Endothelial cell (in vitro differentiated cells): ENCODE data around the gene MYOG. TPM values are rescaled to one million over a fixed set of nuclear protein-coding genes. Genes with fewer than 3 reads are reported as not detected.
A peak's percentile ranks its signal among the peaks of the same experiment; 100 is the strongest.

ENCODE experiments used
- DNase-seq: peaks from one replicate; pipeline ENCODE4 v3.0.0; 2021; ENCODE audit warnings: low spot score
- H3K27ac Mint-ChIP-seq: one replicate; pipeline ENCODE4 v1.8.0; 2021; ENCODE audit warnings: mixed read lengths, inconsistent platforms; ENCODE audit not compliant: unreplicated experiment
- H3K27me3 Mint-ChIP-seq: one replicate; pipeline ENCODE4 v1.8.0; 2021; ENCODE audit warnings: mild to moderate bottlenecking, moderate library complexity, mixed read lengths, inconsistent platforms; ENCODE audit not compliant: unreplicated experiment
- H3K36me3 Mint-ChIP-seq: one replicate; pipeline ENCODE4 v1.8.0; 2021; ENCODE audit warnings: mild to moderate bottlenecking, low read depth, mixed read lengths, inconsistent platforms; ENCODE audit not compliant: unreplicated experiment
- H3K4me1 Mint-ChIP-seq: one replicate; pipeline ENCODE4 v1.8.0; 2021; ENCODE audit warnings: mild to moderate bottlenecking, mixed read lengths, inconsistent platforms; ENCODE audit not compliant: unreplicated experiment
- H3K4me3 Mint-ChIP-seq: one replicate; pipeline ENCODE4 v1.8.0; 2021; ENCODE audit warnings: mild to moderate bottlenecking, mixed read lengths, inconsistent platforms; ENCODE audit not compliant: unreplicated experiment
- H3K9me3 Mint-ChIP-seq: one replicate; pipeline ENCODE4 v1.8.0; 2021; ENCODE audit warnings: mixed read lengths, inconsistent platforms; ENCODE audit not compliant: unreplicated experiment
- total RNA-seq: library from RNA; stranded (reverse); fragmentation: NEBNext Ultra II Directional; extraction: Animal tissue kit (Norgen Biotek cat#: 25700); gene quantifications from one replicate; pipeline ENCODE4 v1.2.1, GENCODE V29; 2021; ENCODE audit not compliant: unreplicated experiment
- TF ChIP-seq, protein P1 (sequence below): fragments of 200-600 bp; sonication (generic); IDR thresholded peaks from one replicate; pipeline ENCODE4 v1.5.0; 2021; ENCODE audit warnings: antibody characterized with exemption; ENCODE audit not compliant: unreplicated experiment

The MYOG gene
- total RNA-seq, 1 donor from 2014 or later, result 15.7 TPM

DNA sequence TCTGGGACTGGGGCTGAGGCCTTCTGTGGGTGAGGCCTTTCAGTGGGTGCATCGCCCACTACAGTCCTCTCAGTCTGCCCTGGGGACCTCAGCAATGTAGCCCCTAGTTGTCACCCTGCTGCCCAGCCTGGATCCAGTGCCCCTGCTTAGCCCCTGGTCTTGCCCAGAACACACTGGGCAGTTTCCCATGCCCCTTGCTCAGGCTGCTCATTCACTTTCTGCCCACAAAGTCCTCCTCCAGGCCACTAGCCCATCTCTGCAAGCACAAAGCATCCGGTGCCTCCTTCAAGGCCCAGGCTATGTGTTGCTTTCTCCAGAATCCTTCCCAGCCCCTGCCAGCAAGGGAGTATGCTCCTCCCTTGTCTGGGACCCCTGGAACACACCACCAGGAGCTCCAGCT lies 36.3 kb upstream of the MYOG start:
- peak overlapping the region; percentile 64 for H3K27ac Mint-ChIP-seq
- H3K4me1 Mint-ChIP-seq, result peaks cover 65% of the 10 kb centered on the region
- no peaks in the 10 kb centered on the region for H3K9me3 Mint-ChIP-seq
- H3K27me3 Mint-ChIP-seq, result peaks cover 28% of the 10 kb centered on the region
- TF ChIP-seq, protein P1, sequence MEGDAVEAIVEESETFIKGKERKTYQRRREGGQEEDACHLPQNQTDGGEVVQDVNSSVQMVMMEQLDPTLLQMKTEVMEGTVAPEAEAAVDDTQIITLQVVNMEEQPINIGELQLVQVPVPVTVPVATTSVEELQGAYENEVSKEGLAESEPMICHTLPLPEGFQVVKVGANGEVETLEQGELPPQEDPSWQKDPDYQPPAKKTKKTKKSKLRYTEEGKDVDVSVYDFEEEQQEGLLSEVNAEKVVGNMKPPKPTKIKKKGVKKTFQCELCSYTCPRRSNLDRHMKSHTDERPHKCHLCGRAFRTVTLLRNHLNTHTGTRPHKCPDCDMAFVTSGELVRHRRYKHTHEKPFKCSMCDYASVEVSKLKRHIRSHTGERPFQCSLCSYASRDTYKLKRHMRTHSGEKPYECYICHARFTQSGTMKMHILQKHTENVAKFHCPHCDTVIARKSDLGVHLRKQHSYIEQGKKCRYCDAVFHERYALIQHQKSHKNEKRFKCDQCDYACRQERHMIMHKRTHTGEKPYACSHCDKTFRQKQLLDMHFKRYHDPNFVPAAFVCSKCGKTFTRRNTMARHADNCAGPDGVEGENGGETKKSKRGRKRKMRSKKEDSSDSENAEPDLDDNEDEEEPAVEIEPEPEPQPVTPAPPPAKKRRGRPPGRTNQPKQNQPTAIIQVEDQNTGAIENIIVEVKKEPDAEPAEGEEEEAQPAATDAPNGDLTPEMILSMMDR, result no peak
- no peak for DNase-seq
- H3K36me3 Mint-ChIP-seq, result peaks cover 4% of the 10 kb centered on the region
- no peak overlapping the region for H3K4me3 Mint-ChIP-seq

DNA sequence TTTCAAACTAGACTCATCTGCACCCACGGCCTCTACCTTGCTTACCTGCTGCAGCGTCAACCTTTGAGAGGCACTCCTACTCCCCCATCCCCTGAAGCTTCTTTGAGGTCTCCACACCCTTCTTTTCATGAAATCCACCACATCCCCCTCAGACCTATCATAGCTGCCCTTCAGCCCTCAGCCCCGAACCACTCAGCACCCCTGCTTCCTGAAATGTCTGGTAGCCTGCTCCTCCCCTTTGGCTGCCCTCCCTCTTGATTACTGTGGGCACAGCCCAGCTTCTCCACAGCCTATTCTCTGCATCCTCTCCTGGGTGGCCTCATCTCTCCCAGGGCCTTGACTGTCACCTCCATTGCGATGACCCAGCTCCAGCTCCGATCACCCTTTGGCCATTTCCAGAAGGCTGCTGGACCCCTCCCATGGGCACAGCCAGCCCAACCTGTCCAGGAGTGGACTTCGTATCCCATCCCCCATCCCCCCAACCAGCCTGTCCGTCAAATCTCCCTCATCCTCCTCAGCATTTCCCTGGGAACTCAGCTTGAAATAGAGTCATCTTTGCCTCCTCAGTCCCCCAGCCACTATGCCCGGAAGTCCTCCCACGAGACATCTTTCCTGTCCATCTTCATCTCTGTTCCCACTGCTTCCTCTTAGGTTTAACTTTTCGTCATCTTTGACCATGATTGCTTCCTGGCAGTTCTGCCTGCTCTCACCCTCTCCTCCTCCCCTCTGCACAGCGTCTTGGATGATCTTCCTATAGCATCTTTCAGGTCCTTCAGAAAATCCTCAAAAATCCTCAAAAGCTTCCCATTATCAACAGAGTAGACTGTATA lies 35.6 kb upstream of the MYOG start:
- peaks cover 61% of the 10 kb centered on the region for H3K4me1 Mint-ChIP-seq
- no peak for DNase-seq
- H3K36me3 Mint-ChIP-seq, result peaks cover 4% of the 10 kb centered on the region

DNA sequence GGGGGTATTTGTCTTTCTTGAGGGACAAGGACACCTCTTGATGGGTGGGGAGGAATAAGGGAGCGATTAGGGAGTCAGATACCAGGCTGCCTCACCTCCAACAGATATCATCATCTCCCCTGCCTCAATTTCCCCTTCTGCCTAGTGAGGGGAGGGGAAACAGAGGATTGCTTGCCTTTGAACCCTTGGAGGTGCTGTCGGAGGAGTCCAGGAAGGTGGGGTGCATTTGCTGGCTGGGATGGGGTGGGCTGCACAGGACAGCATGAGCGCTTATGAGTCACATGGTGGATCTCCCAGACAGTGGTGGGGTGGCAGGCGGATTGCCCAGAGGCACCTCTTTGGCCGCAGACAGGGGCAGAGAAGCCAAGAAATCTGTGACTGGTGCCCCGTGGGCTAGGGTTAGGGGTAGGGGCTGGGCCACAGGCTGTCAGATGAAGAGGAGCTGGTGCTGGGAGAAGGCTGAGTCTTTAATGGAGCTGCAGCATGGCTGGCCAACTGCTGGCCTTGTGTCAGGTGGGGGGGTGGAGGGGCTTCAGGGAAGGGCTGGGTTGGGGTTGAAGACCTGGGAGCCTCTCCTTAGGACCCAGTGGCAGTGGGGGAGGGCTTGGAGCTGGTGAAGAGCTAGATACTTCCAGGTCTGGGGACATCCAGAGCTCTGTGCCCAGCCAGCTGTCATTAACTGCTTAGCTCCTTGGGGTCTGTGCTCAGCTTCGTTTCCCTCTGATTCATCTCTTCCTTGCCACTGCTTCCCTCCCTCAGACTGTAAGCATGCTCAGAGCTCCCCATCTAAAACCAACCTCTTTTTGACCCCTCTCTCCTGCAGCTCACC lies 34.7 kb upstream of the MYOG start:
- H3K27me3 Mint-ChIP-seq, result peaks cover 28% of the 10 kb centered on the region
- peak overlapping the region; percentile 64 for H3K27ac Mint-ChIP-seq
- H3K4me3 Mint-ChIP-seq, result no peak overlapping the region
- peaks cover 4% of the 10 kb centered on the region for H3K36me3 Mint-ChIP-seq
- no peaks in the 10 kb centered on the region for H3K9me3 Mint-ChIP-seq
- TF ChIP-seq, protein P1, result no peak
- no peak for DNase-seq
- H3K4me1 Mint-ChIP-seq, result peaks cover 54% of the 10 kb centered on the region

More for the DNA sequence above, 35.6 kb upstream of the MYOG start:
- Mint-ChIP-seq H3K27me3 (peaks cover 28% of the 10 kb centered on the region), H3K9me3 (no peaks in the 10 kb centered on the region), H3K4me3 (peak overlapping the region; percentile 80), H3K27ac (peak overlapping the region; percentile 64)
- TF ChIP-seq, protein P1, result no peak

DNA sequence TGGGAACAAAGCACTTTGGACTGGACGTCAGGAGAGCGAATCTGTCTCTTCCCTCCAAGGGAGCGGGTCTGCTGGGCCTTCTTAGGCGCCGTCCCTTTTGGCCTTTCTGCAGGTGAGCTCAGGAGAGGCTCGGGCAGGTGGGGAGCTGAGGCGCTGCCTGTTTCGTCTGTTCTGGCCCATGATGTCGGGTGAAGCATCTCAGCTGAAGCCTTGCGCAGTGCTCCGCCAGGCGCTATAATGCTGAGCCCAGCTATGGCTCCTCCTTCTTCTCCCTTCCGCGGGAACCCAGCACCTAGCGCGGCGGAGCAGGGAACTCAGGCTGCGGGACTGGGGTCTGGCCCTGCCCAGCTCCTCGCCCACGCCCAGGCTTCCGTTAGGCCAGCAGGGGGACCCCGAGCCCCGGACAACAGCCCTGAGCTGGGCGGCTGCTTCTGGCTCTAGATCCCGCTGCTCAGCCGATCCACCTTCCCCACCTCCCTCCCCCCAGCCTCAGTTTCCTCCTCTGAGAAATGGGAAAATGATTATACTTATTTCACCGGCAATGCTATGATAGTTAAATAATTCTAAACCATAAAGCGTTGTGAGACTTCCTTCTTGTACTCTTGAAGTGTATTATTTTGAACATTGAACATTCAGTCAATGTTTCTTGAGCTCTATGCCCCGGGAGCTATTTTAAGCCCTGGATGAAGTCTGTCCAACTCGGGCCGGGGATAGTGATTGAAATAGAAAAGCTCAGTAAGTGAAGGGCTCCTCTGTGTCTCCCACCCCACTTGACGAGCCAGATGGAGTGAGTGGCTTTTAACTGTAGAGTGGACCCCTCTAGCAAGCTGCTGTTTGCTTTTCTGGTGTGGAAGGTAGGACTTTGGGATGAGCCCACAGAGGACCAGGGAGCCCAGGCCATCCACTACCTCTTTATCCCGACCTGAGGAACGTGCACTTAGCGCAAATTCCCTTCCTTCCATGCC lies 32.1 kb upstream of the MYOG start:
- Mint-ChIP-seq H3K4me3 (no peak overlapping the region), H3K4me1 (peaks cover 33% of the 10 kb centered on the region), H3K27me3 (peaks cover 17% of the 10 kb centered on the region), H3K27ac (no peak overlapping the region), H3K36me3 (peaks cover 4% of the 10 kb centered on the region), H3K9me3 (no peaks in the 10 kb centered on the region)
- DNase-seq, result peak; percentile 90
- TF ChIP-seq, protein P1, result peak; percentile 71
